Non-pigmented ciliary epithelial cell (primary cell): ENCODE measurements around the gene DBF4.
"Not testable (repeated sequence)": the region's sequence is repeated elsewhere in the genome, so short reads cannot be mapped to it uniquely, and the experiment has no call there.

Experiments
- DNase-seq: peaks from one replicate; pipeline ENCODE4 v3.0.0-alpha.2; 2010; ENCODE audit warnings: low read depth

DBF4 gene

GRCh38 chr7:87882151-87882937, 6.1 kb downstream of the DBF4 start:
- no peak for DNase-seq

DNA sequence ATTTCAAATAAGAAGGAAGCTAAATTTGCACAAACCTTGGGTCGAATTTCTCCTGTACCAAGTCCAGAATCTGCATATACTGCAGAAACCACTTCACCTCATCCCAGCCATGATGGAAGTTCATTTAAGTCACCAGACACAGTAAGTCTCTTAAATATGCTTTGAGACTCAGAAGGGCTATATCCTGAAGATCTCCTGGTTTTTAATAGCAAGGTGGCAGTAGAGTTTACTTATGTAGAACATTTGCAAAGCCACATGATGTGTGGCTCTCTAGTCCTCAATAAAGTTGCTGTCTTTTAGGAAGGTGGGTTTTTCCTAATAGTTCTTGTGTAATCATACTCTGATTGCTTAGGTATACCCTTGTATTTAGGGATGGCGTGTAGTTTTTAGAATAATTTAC, 8.7 kb downstream of the DBF4 start:
- DNase-seq, result no peak

GRCh38 chr7:87886875-87887274, 10.6 kb downstream of the DBF4 start:
- no peak for DNase-seq

DNA sequence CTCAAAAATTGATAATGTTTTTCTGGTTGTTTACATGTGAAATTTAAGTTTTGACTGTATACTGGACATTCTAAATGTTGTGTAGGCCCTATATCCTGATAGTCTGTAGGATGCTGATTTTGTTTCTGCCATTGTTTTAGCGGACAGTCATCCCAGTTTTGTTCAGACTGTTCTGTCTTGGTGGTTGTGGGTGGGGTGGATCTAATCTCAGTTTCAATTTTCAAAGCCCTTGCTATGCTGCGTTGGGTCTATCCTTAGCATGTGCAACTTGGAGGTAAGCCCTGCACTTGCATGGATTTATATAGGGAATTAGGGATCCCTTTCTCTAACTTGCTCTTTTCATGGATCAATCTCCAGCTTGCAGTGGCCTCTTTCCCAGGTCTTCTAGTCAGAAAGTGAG, 19.1 kb downstream of the DBF4 start:
- no peak for DNase-seq

- no peak for DNase-seq
Observed at GRCh38 chr7:87899255-87899654, 23.0 kb downstream of the DBF4 start.

DNA sequence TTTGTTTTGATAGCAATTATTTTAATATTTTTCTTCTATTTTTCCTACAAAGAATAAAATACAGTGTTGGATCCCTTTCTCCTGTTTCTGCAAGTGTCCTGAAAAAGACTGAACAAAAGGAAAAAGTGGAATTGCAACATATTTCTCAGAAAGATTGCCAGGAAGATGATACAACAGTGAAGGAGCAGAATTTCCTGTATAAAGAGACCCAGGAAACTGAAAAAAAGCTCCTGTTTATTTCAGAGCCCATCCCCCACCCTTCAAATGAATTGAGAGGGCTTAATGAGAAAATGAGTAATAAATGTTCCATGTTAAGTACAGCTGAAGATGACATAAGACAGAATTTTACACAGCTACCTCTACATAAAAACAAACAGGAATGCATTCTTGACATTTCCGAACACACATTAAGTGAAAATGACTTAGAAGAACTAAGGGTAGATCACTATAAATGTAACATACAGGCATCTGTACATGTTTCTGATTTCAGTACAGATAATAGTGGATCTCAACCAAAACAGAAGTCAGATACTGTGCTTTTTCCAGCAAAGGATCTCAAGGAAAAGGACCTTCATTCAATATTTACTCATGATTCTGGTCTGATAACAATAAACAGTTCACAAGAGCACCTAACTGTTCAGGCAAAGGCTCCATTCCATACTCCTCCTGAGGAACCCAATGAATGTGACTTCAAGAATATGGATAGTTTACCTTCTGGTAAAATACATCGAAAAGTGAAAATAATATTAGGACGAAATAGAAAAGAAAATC, 31.0 kb downstream of the DBF4 start:
- DNase-seq, result not testable (repeated sequence)

GRCh38 chr7:87908814-87909213, 32.5 kb downstream of the DBF4 start:
- DNase-seq, result not testable (repeated sequence)

DNA sequence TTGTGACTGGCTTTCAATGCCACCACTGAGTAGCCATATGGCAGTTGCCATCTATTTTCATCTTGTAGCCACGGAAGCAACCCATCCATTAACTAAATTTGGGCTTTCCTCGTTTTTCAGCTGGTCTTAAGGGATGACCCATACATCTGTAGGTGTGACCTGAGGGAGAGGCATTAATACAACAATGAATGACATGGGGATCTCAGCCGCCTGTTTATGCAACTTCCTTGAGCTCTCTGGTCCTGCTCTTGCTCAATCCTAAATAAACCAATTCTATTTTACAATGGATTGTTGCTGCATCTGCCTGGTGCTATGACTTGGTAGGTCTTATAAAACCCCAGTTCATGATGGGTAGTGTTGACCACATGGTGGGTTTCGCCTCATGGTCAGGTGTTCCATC, 35.8 kb downstream of the DBF4 start:
- DNase-seq, result no peak

- no peak for DNase-seq
Observed at GRCh38 chr7:87918740-87919139, 42.4 kb downstream of the DBF4 start.

DNA sequence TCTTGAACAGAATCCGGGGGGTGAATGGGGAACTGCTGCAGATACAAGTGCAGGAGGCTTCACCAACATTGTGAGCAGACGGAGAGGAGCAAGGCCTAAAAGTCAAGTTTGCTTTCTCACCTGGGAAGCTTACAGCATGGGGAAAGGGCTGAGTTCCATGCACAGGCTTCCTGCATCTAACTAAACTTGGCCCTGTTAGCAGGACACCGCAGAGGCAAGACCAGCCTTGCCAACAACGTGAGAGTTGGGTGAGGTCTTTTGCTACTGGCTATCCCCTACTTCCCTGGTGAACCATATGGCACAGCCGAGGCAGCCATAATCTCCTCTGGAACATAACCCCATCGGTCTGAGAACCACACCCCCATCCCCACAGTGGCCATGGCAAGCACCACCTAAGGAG, 43.6 kb downstream of the DBF4 start:
- no peak for DNase-seq

- DNase-seq, result no peak
Observed at GRCh38 chr7:87920578-87920977, 44.3 kb downstream of the DBF4 start.

- DNase-seq, result not testable (repeated sequence)
Observed at GRCh38 chr7:87922759-87923395, 46.6 kb downstream of the DBF4 start.

DNA sequence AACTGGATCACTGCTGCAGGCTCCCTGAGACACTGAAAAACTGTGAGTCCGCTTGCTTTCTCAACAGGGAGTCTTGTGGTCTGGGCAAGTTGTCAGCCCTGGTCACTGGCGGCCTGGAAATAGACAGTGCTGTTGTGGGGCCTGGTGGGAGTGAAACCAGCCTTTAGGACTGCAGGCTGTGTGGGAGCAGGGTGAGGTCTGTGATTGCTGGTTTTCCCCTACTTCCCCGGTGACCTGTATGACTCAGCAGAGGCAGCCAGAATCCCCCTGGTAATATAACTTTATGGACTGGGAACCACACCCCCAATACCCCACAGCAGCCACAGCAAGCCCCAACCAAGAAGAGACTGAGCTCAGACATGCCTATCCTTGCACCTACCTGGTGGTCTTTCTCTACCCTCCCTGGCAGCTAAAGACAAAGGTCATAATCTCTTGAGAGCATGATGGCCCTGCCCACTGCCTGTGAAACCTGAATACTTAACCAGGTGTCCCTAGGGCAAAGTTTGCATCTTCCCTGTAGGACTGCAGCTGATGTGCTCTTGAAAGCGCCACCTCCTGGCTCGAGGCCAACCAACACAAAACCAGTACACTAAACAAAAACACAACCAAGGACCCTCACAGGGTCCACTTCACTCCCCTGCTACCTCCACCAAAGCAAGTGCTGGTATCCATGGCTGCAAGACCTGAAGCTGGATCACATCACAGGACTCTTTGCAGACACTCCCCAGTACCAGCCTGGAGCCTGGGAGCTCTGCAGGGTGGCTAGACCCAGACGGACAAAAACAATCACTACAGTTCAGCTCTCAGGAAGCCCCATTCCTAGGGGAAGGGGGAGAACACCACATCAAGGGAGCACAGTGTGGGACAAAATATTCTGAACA, 50.5 kb downstream of the DBF4 start:
- peak; percentile 67 for DNase-seq

DNA sequence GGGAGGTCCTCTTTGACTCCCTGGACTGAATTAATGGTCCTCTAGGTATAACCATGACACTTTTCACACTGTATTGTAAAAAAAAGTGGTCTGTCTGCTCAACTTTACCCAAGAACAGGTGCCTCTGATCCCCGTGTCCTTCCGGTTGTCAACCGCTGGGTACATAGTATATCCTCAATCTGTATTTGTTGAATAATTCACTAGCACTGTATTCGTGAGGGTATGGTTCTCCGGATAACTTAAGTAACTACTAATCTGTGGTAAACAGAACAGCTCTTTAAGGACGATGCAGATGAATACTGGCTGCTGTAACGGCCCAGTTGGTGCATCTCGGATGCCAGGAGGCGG, 57.3 kb downstream of the DBF4 start:
- no peak for DNase-seq

DNA sequence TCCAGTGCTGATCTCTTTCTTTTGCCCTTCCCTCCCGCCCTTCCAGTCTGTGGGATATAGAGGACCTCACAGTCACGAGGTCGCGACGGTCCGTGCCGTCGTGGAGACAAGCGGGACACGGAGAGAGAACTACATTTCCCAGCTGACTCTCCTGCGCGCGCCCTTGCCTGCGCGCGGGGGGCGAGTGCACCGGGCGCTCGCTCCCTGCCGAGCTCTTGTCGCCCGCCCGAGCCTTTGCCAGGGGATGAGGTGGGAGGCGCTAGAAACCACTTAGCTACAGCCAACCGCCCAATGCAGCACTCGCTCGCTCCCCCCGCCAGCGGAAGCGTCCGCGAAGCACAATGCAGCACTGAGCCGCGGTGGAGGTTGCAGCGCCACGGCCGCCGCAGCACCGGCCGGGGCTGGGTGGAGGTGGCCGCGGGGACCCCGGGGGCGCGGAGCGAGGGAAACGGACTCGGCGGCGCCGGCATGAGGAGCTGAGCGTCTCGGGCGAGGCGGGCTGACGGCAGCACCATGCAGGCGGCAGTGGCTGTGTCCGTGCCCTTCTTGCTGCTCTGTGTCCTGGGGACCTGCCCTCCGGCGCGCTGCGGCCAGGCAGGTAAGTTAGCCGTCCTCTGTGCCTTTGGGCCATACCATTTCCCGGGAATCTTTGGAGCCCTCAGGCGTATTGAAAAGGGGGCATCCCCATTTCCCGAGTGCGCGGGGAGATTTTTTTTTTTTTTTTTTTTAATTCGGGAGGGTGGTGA, 57.8 kb downstream of the DBF4 start, which contains the start of gene ADAM22:
ADAM22 (plus strand) TSS at position 299 of the 746 bp plus-strand sequence; CDS start at position 514, 215 bp downstream.
- peak; percentile 41 for DNase-seq

DNA sequence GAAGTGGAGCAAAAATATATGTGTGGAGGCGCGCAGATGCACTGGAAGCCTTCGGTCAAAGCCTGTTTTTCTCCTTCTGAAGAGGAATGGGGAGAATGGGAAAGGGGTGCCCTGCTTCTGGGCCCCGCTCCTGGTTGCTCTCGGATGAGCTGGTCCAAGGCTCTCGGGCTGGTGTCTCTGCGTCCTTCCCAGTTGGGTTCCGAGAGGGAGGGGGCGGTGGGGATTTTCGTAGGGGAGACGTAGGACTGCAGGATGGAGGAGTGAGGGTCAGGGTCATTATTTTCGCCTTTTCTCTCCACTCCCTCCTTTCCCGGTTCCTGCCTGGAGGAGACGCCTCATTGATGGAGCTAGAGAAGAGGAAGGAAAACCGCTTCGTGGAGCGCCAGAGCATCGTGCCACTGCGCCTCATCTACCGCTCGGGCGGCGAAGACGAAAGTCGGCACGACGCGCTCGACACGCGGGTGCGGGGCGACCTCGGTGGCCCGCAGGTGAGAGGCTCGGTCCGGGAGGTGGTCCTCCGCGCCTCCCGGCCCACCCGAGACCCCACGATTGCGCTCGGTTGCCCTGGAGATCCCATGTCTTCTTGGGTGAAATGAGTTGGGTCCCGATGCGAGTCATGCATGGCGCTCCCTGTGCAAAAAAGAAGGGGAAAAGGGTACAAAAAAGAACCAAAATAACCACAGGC, 58.5 kb downstream of the DBF4 start:
- no peak for DNase-seq

DNA sequence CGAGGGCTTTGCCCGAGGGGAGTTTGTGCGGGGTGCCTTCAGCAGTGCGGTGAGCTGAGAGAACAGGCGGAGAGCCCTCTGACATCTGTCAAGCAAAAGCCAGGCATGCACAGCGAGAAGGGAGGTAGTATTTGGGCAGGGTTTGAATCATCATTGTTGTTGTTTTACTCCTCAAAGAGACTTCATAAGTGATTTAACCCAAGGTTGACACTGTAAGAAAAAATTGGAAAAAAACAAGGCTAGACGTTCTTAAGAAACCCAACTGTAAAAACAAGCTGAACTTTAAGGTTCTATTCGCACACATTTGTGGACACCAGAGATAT, 59.1 kb downstream of the DBF4 start:
- DNase-seq, result no peak

GRCh38 chr7:87941138-87941537, 64.8 kb downstream of the DBF4 start:
- no peak for DNase-seq

DNA sequence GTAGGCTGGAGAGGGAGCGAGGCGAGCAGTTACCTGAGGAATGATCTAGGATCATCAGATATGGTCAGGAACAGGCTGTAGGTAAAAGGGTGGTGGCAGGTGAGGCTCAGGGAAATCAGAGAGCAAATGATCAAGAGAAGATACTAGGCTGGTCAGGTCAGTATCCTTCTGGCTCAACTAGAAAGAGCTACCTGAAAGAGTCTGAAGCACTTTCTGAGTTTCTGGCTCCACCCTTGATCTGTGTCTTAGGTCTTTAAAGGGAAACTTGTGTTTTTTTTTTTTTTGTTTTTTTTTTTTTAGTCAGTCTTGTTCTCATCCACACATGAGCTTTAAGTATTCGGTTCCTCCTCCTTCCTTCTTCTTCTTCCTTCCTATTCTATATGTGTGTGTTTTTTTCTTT, 68.3 kb downstream of the DBF4 start:
- no peak for DNase-seq

DNA sequence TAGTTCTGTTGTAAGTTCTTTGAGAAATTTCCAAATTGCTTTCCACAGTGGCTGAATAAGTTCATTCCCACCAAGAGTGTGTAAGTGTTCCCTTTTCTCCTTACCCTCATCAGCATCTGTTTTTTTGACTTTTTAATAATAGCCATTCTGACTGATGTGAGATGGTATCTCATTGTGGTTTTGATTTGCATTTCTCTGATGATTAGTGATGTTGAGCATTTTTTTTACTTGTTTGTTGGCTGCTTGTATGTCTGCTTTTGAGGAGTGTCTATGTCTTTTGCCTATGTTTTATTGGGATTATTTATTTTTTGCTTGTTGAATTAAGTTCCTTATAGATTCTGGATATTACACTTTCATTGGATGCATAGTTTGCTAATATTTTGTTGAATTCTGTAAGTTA, 69.6 kb downstream of the DBF4 start:
- DNase-seq, result not testable (repeated sequence)

DNA sequence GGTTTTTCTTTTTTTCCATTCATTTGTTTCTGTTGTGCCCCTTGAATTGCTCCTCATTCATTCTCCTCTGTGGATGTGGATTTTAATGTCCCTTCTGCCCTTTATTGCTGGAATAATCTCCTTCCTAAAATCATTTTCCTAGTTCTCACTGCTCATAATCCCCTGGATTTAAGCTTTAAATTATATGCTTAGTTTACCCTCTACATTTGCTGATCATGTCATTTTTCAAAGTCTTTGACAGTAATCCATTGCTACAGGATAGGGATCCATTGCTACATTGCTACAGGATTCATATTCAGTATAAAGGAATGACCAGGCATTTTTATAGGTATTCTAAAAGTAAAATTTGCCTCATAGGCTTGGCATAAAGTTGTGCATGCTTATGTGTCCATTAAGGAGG, 72.1 kb downstream of the DBF4 start:
- DNase-seq, result no peak
